ENCODE data around the gene CD68.

The CD68 gene

DNA sequence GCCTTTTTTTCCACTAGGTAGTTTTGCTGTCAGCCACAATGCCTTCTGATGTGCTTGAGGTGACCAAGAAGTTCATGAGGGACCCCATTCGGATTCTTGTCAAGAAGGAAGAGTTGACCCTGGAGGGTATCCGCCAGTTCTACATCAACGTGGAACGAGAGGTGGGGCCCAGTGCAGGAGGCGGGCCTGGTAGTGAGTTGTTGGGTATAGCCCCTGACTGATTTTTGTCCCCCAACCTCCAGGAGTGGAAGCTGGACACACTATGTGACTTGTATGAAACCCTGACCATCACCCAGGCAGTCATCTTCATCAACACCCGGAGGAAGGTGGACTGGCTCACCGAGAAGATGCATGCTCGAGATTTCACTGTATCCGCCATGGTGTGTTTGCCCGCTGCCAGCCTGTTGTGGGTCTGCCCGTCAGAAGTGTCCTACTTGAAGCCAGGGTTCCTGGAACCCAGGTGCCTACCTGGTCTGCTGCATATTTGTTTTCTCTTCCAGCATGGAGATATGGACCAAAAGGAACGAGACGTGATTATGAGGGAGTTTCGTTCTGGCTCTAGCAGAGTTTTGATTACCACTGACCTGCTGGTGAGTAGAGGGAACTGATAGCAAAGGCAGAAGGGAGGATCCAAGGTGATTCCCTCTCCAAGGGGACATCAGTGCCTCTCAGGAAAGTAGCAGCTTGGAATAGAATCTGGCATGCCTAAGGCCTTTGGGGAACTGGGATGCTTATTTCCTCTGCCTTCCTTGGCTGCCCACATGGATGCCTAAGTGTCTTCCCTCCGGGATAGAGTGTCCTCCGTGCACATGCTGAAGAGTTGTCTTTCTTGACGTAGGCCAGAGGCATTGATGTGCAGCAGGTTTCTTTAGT is 1.9 kb upstream of the CD68 start:
- TF ChIP-seq, protein P1, sequence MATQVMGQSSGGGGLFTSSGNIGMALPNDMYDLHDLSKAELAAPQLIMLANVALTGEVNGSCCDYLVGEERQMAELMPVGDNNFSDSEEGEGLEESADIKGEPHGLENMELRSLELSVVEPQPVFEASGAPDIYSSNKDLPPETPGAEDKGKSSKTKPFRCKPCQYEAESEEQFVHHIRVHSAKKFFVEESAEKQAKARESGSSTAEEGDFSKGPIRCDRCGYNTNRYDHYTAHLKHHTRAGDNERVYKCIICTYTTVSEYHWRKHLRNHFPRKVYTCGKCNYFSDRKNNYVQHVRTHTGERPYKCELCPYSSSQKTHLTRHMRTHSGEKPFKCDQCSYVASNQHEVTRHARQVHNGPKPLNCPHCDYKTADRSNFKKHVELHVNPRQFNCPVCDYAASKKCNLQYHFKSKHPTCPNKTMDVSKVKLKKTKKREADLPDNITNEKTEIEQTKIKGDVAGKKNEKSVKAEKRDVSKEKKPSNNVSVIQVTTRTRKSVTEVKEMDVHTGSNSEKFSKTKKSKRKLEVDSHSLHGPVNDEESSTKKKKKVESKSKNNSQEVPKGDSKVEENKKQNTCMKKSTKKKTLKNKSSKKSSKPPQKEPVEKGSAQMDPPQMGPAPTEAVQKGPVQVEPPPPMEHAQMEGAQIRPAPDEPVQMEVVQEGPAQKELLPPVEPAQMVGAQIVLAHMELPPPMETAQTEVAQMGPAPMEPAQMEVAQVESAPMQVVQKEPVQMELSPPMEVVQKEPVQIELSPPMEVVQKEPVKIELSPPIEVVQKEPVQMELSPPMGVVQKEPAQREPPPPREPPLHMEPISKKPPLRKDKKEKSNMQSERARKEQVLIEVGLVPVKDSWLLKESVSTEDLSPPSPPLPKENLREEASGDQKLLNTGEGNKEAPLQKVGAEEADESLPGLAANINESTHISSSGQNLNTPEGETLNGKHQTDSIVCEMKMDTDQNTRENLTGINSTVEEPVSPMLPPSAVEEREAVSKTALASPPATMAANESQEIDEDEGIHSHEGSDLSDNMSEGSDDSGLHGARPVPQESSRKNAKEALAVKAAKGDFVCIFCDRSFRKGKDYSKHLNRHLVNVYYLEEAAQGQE (IDR thresholded peaks at IDR 0.05; ENCODE audit: insufficient read depth in 1 of 2, low read depth in 2 of 2, low read length in 2 of 2) = no peak
- TF ChIP-seq SIN3A (IDR thresholded peaks at IDR 0.05; ENCODE audit: borderline replicate concordance, insufficient read depth, low read length) = no peak
- peak; percentile 11; the same call in 1 of the 2 replicates for TF ChIP-seq POLR2AphosphoS5 (IDR thresholded peaks at IDR 0.05; ENCODE audit: low read depth, low read length)
- TF ChIP-seq TAF1 (IDR thresholded peaks at IDR 0.05; ENCODE audit: borderline replicate concordance, insufficient read depth, low read length) = no peak
- no peak for TF ChIP-seq FOXP2 (optimal IDR thresholded peaks at IDR 0.05; ENCODE audit: borderline replicate concordance, extremely low read depth, extremely low read length, insufficient read depth)

DNA sequence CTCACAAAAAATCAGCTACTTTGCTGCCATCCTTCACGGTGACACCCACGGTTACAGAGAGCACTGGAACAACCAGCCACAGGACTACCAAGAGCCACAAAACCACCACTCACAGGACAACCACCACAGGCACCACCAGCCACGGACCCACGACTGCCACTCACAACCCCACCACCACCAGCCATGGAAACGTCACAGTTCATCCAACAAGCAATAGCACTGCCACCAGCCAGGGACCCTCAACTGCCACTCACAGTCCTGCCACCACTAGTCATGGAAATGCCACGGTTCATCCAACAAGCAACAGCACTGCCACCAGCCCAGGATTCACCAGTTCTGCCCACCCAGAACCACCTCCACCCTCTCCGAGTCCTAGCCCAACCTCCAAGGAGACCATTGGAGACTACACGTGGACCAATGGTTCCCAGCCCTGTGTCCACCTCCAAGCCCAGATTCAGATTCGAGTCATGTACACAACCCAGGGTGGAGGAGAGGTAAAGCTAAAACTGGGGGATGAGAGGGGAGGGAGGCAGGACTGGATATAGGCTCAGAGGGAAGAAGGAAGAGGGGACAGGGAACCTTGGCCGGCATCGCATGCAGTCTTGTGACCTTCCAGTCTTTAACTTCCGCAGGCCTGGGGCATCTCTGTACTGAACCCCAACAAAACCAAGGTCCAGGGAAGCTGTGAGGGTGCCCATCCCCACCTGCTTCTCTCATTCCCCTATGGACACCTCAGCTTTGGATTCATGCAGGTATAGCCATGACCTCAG is 581 bp downstream of the CD68 start:
- TF ChIP-seq FOXP2 (optimal IDR thresholded peaks at IDR 0.05; ENCODE audit: borderline replicate concordance, extremely low read depth, extremely low read length, insufficient read depth) (no peak), TAF1 (IDR thresholded peaks at IDR 0.05; ENCODE audit: borderline replicate concordance, insufficient read depth, low read length) (no peak), POLR2AphosphoS5 (IDR thresholded peaks at IDR 0.05; ENCODE audit: low read depth, low read length) (no peak), SIN3A (IDR thresholded peaks at IDR 0.05; ENCODE audit: borderline replicate concordance, insufficient read depth, low read length) (no peak)
- TF ChIP-seq, protein P1 (IDR thresholded peaks at IDR 0.05; ENCODE audit: insufficient read depth in 1 of 2, low read depth in 2 of 2, low read length in 2 of 2) = no peak

DNA sequence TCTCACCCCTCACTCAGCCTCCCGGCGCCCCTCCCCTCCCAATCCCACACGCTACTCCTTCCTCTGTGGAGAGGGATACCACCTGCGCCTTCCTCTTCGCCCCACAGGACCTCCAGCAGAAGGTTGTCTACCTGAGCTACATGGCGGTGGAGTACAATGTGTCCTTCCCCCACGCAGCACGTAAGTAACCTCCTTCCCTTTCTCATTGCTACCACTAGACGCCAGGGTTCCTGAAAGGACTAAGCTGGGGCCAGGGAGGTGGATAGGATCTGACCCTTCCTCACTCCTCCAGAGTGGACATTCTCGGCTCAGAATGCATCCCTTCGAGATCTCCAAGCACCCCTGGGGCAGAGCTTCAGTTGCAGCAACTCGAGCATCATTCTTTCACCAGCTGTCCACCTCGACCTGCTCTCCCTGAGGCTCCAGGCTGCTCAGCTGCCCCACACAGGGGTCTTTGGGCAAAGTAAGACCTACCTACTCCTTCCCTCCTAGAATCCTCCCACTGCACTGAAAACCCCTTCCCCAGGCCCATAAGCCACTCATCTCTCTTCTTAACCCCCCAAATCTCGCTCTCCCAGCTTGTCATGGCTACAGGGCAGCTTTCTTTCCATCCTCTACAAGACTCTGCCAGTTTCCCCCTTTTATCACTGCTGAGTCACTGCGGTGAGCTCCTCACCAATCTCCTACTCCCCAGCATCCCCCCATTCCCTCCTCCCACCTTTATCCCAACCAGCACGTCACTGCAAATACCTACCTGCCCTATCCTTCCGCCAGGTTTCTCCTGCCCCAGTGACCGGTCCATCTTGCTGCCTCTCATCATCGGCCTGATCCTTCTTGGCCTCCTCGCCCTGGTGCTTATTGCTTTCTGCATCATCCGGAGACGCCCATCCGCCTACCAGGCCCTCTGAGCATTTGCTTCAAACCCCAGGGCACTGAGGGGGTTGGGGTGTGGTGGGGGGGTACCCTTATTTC is 1.5 kb downstream of the CD68 start:
- TF ChIP-seq FOXP2 (optimal IDR thresholded peaks at IDR 0.05; ENCODE audit: borderline replicate concordance, extremely low read depth, extremely low read length, insufficient read depth) (no peak), SIN3A (IDR thresholded peaks at IDR 0.05; ENCODE audit: borderline replicate concordance, insufficient read depth, low read length) (no peak), POLR2AphosphoS5 (IDR thresholded peaks at IDR 0.05; ENCODE audit: low read depth, low read length) (no peak), TAF1 (IDR thresholded peaks at IDR 0.05; ENCODE audit: borderline replicate concordance, insufficient read depth, low read length) (no peak)
- TF ChIP-seq, protein P1 (IDR thresholded peaks at IDR 0.05; ENCODE audit: insufficient read depth in 1 of 2, low read depth in 2 of 2, low read length in 2 of 2) = no peak

DNA sequence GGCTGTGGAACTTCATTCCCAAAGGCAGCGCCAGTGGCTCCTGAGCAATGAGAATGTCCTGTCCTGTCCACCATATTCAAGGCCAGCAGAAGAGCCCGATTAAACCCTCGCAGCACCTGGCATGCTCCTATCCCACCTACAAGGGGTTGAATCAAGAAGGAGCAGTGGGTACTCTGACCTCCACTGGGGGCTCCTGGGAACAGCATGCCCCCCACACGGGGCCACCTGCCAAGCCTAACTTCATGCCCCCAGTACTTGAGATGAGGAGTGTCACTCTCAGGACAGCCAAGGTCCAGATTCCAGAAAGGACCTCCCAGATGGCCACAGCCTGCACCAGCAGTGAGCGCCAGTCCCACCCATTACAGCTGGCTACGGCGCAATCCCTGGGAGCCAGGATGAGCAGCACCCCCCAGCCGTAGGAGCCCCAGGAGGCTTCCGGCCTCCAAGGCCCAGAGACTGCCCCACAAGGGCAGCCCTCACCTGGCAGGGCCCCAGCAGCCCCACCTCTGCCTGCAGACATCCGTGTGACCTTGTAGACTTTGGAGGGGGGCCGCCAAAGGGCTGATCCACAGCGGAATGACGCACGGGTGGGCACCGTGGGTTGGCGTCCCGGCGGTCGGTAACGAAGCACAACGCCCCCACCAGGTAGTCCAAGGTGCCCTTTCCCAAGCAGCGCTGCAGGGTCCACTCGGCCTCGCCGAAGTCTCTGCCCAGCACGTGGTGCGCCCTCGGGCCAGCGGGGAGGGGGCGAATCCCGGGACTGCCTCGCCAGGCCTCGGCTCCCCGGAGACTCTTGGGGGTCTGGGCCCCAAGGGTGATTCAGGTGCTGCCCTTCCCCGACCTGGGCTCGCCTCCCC is 3.2 kb downstream of the CD68 start:
- TF ChIP-seq TAF1 (IDR thresholded peaks at IDR 0.05; ENCODE audit: borderline replicate concordance, insufficient read depth, low read length) (no peak), POLR2AphosphoS5 (IDR thresholded peaks at IDR 0.05; ENCODE audit: low read depth, low read length) (no peak), SIN3A (IDR thresholded peaks at IDR 0.05; ENCODE audit: borderline replicate concordance, insufficient read depth, low read length) (no peak), FOXP2 (optimal IDR thresholded peaks at IDR 0.05; ENCODE audit: borderline replicate concordance, extremely low read depth, extremely low read length, insufficient read depth) (no peak)
- TF ChIP-seq, protein P1 (IDR thresholded peaks at IDR 0.05; ENCODE audit: insufficient read depth in 1 of 2, low read depth in 2 of 2, low read length in 2 of 2) = no peak

Measured in PFSK-1 (cell line).